ENCODE measurements around the gene GPATCH3. TPM values are rescaled to one million over a fixed set of nuclear protein-coding genes. Genes with fewer than 3 reads are reported as not detected.

Gene GPATCH3
- total RNA-seq, 1 experiment from 2014 or later = 14.8 TPM

- Histone ChIP-seq H3K36me3 (ENCODE audit: control insufficient read depth in 1 of 2, insufficient read depth in 2 of 2, low read length in 2 of 2) (peaks cover 35 to 51% of the 10 kb centered on the region in 2 experiments), H4K20me1 (ENCODE audit: insufficient read depth) (peaks cover 16% of the 10 kb centered on the region; the same call in 1 of the 2 replicates), H3K4me2 (ENCODE audit: low read length) (no peak overlapping the region), H3K9ac (ENCODE audit: low read length) (no peak overlapping the region), H3K4me1 (ENCODE audit: control insufficient read depth in 1 of 2, insufficient read depth in 2 of 2, low read length in 2 of 2) (no peaks in the 10 kb centered on the region), H3K27ac (ENCODE audit: low read depth, low read length) (no peak overlapping the region), H3K79me2 (ENCODE audit: insufficient read depth, low read length) (peaks cover 94% of the 10 kb centered on the region), H3K4me3 (replicated peaks in 1 of 2; ENCODE audit: low read depth in 1 of 2, low read length in 2 of 2) (no peak overlapping the region), H3K9me2 (ENCODE audit: insufficient read depth) (no peaks in the 10 kb centered on the region), H3K27me3 (ENCODE audit: insufficient read depth, low read length) (no peaks in the 10 kb centered on the region), H2AFZ (ENCODE audit: low read depth, low read length, poor library complexity, severe bottlenecking) (no peak overlapping the region), H3K9me3 (ENCODE audit: control insufficient read depth in 1 of 2, insufficient read depth in 1 of 2, low read depth in 1 of 2, low read length in 2 of 2) (no peaks in the 10 kb centered on the region)
- ChIA-PET CTCF (no interaction called here), POLR2A (no interaction called here), RAD21 (ENCODE audit: low non-redundant PET in 1 of 2, low total read pairs in 2 of 2, uncharacterized antibody in 2 of 2, unreplicated experiment in 2 of 2) (no interaction called here)
- no TSS peak for BruUV-seq (replicated peaks)
- intact Hi-C loops (cut with micrococcal nuclease) = no loop called here
- no peak for TF ChIP-seq CEBPB (IDR thresholded peaks at IDR 0.05; ENCODE audit: low read depth)
- no peak for TF ChIP-seq EZH2 (IDR thresholded peaks at IDR 0.05)
- TF ChIP-seq SP1 (IDR thresholded peaks at IDR 0.05; ENCODE audit: low read depth) = no peak
- no peak for TF ChIP-seq CTCF (IDR thresholded peaks at IDR 0.05 in 2 of 3, conservative IDR thresholded peaks at IDR 0.05 in 1 of 3; ENCODE audit: borderline replicate concordance in 1 of 3, insufficient read depth in 1 of 3, low read depth in 2 of 3, low read length in 2 of 3)
- TF ChIP-seq ZBTB33 (IDR thresholded peaks at IDR 0.05; ENCODE audit: extremely low read depth, insufficient replicate concordance, low read length) = no peak
- no peak for TF ChIP-seq FOSL1 (IDR thresholded peaks at IDR 0.05; ENCODE audit: low read depth)
- no peak for TF ChIP-seq ELF1 (IDR thresholded peaks at IDR 0.05; ENCODE audit: borderline replicate concordance, low read depth)
- no peak for TF ChIP-seq SRF (IDR thresholded peaks at IDR 0.05; ENCODE audit: low read depth)
- no peak for TF ChIP-seq JUND (IDR thresholded peaks at IDR 0.05)
- no peak for TF ChIP-seq EZH2phosphoT487 (IDR thresholded peaks at IDR 0.05; ENCODE audit: borderline replicate concordance)
- no peak for TF ChIP-seq ZNF274 (IDR thresholded peaks at IDR 0.05; ENCODE audit: low read depth, low read length)
- no peak for TF ChIP-seq POLR2AphosphoS5 (IDR thresholded peaks at IDR 0.05; ENCODE audit: low read depth, low read length)
- TF ChIP-seq ZFX (IDR thresholded peaks at IDR 0.05) = no peak
- no peak for TF ChIP-seq MAX (IDR thresholded peaks at IDR 0.05)
- no peak for TF ChIP-seq RAD21 (IDR thresholded peaks at IDR 0.05; ENCODE audit: low read depth)
- DNase-seq (ENCODE audit: low read depth, low spot score) (no peak), ATAC-seq (no peak)
Measured at GRCh38 chr1:26932531-26932930, 32.3 kb upstream of the GPATCH3 start.

All from HCT116 (cell line).